GM18867 (cell line): ENCODE results near the gene ING5.

Experiments used
- ATAC-seq: cut with Tn5 transposase; IDR thresholded peaks from one replicate; pipeline ENCODE4 v1.9.1; 2021; ENCODE audit warnings: mild to moderate bottlenecking, moderate library complexity; ENCODE audit not compliant: unreplicated experiment

Gene ING5

GRCh38 chr2:241774419-241775222 lies 72.8 kb downstream of the ING5 start:
- no peak for ATAC-seq

GRCh38 chr2:241775223-241776177 lies 73.7 kb downstream of the ING5 start:
- ATAC-seq, result no peak

GRCh38 chr2:241776336-241777169 lies 74.7 kb downstream of the ING5 start, which contains the start of gene GAL3ST2:
Gene GAL3ST2 (plus strand): TSS chr2:241776822. CDS start chr2:241776956, 134 bp downstream.
- no peak for ATAC-seq

- no peak for ATAC-seq
Measured at GRCh38 chr2:241777170-241777685, 75.4 kb downstream of the ING5 start.

GRCh38 chr2:241777686-241778627 lies 76.1 kb downstream of the ING5 start:
- ATAC-seq, result no peak
